ENCODE data around the gene PITHD1. TPM values are rescaled to one million over a fixed set of nuclear protein-coding genes. Genes with fewer than 3 reads are reported as not detected.
A peak's percentile ranks its signal among the peaks of the same experiment; 100 is the strongest.
"Not testable (repeated sequence)": the region's sequence is repeated elsewhere in the genome, so short reads cannot be mapped to it uniquely, and the experiment has no call there.

The PITHD1 gene
- total RNA-seq, 1 experiment from 2014 or later = 131 TPM

DNA sequence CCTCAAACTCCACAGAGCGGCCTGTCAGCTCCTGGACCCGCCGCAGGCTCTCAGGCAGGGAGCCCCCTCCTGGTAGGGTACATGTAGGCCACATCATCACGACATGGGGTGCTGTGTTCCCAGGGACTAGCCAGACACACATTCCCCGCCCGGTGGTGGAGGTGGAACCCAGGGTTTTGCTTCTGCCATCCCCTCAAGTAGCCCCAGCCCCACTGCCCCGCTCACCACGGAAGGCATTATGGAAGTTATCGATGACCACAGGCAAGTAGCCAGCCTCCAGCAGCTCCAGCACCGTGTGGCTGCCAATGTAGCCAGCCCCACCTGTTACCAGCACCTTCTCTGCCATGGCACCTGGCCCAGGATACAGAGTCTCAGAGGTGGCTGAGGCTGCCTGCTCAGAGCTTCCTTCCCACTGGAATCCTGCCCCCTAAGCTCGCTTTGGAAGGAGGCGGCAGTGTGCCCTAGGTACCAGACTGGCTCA, 20.5 kb downstream of the PITHD1 start:
- peak; percentile 17 for DNase-seq (ENCODE audit: low read depth)

- no peak for DNase-seq (ENCODE audit: low read depth)
Observed at GRCh38 chr1:23799255-23799569, 21.0 kb downstream of the PITHD1 start.

GRCh38 chr1:23799570-23800399, 21.6 kb downstream of the PITHD1 start:
- peak; percentile 97 for DNase-seq (ENCODE audit: low read depth)

DNA sequence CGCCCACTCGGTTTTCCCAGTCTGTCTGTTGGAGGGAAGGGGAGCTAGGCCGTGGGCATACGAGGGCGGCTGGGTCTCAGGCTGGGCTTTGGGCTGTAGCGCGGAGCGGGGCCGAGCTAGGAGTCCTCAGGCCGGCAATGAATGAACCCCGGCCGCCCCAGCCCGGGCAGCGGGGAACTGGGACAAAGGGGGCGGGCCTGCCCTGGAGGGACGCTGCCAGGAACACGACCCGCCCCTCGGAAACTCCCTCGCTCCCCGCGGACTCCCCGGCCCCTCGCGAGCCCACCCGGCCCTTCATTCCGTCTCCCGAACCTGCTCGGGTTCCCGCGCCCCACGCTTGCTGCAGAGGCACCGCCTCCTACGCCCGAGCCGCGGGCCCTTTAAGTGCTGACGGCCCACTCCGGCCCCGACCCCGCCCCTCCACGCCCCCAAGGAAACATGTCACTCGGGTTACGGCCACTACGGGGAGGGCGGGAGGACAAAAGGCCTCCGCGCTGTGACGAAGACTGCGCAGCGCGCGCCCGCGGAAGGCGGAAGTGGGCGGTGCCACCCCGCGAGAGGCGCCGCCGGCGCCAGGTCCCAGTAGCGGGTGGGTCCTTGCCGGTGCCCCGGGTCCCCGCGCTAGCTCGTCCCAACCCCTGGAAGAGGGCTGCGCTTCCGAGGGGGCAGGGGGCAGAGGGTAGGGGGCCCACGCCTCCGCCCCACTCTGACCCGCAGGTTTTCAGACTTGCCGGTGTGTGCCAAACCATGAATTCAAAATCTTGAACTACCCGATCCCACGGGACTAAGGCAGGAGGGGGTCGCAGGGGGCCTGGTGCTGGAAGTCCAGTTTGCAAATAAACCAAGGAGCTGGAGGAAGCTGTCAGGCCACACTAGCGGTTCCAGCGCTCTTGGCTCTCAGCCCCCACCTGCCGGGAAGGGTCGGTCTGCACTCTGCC, 22.5 kb downstream of the PITHD1 start, which contains the start of gene GALE:
Gene GALE (minus strand): TSS at position 355 of the 938 bp plus-strand sequence. CDS start 1,747 bp downstream, outside the sequence.
- peak; percentile 98 for DNase-seq (ENCODE audit: low read depth)

DNA sequence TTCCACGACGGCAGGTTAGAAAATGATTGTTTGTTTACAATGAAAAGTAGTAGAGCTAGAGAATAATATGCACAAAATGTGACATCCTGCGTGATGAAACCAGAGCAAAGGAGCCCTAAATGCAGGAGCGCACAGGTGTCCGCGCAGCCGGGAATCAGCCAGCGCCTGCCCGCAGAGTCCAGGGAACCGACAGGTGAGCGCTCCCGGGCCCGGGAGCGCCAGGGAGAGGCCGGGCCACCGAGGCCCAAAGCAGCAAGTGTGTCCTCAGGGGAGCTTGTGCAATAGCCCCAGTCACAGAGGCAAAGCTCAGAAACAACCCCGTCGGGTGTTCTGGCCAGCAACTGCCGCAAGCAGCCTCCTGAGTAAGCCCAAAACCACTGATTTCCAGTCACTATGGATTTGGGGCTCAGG, 23.1 kb downstream of the PITHD1 start:
- DNase-seq (ENCODE audit: low read depth) = no peak

GRCh38 chr1:23801876-23802275, 23.7 kb downstream of the PITHD1 start:
- no peak for DNase-seq (ENCODE audit: low read depth)

DNA sequence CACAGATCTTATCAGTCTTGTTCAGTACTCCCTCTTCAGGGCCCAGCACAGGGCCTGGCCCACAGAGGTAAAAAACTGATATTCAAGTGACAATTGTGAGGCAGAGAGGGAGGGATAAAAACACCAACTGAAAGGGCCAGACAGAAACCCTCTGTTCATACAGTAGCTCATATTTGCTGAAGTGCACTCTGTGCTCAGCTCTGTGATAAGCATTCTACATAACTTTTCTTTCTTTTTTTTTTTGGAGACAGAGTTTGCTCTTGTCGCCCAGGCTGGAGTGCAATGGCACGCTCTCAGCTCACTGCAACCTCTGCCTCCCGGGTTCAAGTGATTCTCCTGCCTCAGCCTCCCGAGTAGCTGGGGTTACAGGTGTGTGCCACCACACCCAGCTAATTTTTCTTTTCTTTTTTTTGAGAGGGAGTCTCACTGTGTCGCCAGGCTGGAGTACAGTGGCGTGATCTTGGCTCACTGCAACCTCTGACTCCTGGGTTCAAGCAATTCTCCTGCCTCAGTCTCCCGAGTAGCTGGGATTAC, 24.7 kb downstream of the PITHD1 start:
- DNase-seq (ENCODE audit: low read depth) = not testable (repeated sequence)

- DNase-seq (ENCODE audit: low read depth) = no peak
Observed at GRCh38 chr1:23803674-23804073, 25.5 kb downstream of the PITHD1 start.

- DNase-seq (ENCODE audit: low read depth) = no peak
Observed at GRCh38 chr1:23804183-23804835, 26.1 kb downstream of the PITHD1 start.

- no peak for DNase-seq (ENCODE audit: low read depth)
Observed at GRCh38 chr1:23805025-23805424, 26.8 kb downstream of the PITHD1 start.

GRCh38 chr1:23806280-23806679, 28.1 kb downstream of the PITHD1 start:
- no peak for DNase-seq (ENCODE audit: low read depth)

GRCh38 chr1:23807453-23807852, 29.2 kb downstream of the PITHD1 start:
- DNase-seq (ENCODE audit: low read depth) = no peak

GRCh38 chr1:23809751-23810171, 31.5 kb downstream of the PITHD1 start:
- peak; percentile 79 for DNase-seq (ENCODE audit: low read depth)

- peak; percentile 49 for DNase-seq (ENCODE audit: low read depth)
Observed at GRCh38 chr1:23810818-23811540, 32.8 kb downstream of the PITHD1 start.

DNA sequence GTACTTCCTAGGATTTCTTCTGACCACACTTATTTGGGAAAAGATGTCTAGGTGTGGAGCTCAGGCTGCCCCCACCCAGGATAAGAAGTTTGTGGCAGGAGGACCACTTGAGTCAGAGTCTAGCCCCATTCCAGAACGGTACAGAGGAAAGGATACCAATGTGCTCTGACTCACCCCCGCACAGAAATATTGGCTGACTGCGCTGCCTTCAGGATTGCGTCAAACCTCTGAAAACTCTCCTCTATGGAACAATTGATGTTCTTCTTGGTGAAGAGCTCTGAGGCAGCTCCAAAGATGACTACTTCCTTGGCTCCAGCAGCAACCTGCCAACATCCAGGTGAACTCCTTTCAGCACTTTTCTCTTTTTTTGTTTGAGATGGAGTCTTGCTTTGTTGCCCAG, 35.8 kb downstream of the PITHD1 start:
- no peak for DNase-seq (ENCODE audit: low read depth)

GRCh38 chr1:23816361-23816760, 38.1 kb downstream of the PITHD1 start:
- no peak for DNase-seq (ENCODE audit: low read depth)

GRCh38 chr1:23816906-23817305, 38.7 kb downstream of the PITHD1 start:
- DNase-seq (ENCODE audit: low read depth) = no peak

GRCh38 chr1:23817633-23818032, 39.4 kb downstream of the PITHD1 start:
- no peak for DNase-seq (ENCODE audit: low read depth)

- DNase-seq (ENCODE audit: low read depth) = no peak
Observed at GRCh38 chr1:23823767-23824166, 45.5 kb downstream of the PITHD1 start.

DNA sequence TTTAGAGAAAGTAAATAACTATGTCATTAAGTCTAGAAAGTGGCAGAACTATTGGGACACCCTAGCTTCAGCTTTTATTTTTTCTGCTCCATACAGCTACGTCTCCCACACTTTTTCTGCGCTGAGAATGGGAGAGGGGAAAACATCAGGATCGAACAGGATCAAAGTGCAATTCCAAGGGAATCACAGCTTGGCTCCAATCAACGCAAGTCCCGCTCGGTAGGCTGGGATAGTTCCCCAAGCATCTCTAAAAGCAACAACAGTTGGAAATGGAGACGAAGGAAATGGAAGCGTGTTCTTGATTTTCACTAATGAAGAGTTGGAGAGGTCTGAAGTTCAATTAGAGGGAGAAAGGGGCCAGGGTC, 46.5 kb downstream of the PITHD1 start:
- DNase-seq (ENCODE audit: low read depth) = no peak

Data from Daoy (cell line).